ENCODE data around the gene CSMD2.
"Not testable (repeated sequence)": the region's sequence is repeated elsewhere in the genome, so short reads cannot be mapped to it uniquely, and the experiment has no call there.

CSMD2 gene

DNA sequence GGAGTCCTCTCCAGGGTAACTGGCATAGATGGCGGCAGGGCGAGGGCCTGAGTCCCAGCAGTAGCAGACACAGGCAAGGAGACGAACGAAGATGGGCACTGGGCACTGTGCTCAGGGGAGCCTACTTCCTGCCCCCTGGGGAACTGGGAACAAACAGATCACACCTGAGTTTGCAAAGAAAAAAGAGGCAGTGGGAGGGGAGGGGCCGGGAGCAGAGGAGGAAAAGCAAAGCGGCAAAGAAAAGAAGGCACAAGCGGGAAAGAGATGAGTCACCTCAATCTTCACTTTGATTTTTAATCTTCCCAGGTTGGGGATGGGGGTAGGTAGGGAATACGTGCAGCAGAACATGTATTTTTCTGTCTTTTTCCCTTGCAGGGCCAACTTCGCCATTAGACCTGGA lies 648.6 kb downstream of the CSMD2 start:
- DNase-seq, result no peak

DNA sequence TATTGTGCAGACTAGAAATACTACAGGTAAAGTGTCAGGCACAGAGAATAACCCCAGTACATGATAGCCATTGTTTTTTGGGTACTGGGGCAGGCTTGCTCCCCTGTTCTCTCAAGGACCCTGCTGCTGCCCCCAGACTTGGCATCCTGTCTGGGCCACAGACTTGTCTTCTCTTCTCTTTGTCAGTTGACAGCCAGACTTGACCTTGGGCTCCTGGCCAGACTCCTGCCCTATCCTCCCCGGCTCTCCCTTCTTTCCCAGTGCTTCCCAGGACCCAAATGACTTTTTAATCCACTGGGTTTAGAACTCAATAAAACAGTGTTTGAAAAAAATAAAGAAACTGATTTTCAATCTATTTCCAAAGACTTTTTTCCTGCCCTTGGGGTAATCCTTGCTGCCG lies 649.4 kb downstream of the CSMD2 start:
- DNase-seq, result no peak

DNA sequence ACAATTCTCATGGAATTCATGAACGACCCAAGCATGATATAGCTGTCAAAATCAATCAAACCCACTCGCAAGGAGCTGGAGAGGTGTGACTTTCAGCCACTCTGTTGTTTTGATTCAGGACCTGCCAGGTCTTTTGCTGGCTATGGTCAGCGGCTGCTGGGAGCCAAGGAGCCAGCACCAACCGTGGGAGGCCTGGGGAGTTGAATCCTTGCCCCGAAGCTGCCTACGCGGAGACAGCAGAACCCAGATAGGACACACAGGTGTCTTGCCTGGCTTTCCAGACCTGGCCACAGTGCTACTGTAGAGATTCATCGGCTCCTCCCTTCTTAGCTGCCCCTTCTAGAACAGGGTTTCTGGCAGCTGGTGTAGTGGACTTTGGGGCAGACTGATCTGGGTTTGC lies 649.9 kb downstream of the CSMD2 start:
- no peak for DNase-seq

DNA sequence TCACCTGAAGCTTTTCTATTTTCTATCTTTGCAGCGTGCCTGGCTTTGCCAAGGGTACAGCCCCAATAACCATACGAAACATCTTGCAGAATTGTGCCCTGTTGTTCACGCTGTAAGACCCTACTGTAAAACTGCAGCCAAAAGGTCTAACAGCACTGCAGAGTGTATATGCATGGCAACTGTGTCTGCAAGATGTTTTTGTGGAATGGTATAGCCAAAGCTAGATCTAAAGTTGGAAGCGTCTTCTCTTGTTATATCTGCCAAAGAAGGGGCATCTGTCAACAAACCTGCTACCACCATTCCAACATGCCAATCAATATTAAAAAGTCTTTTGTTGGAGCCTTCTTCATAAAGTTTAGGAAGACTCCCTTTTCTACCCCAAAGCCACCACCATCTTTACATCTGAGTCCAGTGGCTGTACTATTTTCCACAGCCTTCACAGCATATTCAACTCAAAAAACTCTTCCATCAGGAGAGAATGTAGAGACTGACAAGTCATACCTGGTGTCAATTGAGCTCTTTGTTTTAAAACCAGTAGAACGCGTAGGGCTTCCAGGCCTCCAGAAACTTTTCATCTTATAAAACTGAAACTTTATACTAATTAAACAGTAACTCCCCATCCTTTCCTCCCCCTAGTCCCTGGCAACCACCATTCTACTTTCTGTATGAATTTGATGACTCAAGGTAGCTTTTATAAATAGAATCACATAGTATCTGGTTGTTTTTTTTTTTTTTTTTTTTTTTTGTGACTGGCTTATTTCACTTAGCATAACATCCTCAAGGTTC lies 652.6 kb downstream of the CSMD2 start:
- DNase-seq, result no peak

DNA sequence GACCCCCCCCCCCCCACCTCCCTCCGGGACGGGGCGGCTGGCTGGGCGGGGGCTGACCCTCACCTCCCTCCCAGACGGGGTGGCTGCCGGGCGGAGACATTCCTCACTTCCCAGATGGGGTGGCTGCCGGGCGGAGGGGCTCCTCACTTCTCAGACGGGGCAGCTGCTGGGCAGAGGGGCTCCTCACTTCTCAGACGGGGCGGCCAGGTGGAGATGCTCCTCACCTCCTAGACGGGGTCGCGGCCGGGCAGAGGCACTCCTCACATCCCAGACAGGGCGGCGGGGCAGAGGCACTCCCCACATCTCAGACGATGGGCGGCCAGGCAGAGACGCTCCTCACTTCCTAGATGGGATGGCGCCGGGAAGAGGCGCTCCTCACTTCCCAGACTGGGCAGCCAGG lies 655.8 kb downstream of the CSMD2 start:
- DNase-seq, result not testable (repeated sequence)

DNA sequence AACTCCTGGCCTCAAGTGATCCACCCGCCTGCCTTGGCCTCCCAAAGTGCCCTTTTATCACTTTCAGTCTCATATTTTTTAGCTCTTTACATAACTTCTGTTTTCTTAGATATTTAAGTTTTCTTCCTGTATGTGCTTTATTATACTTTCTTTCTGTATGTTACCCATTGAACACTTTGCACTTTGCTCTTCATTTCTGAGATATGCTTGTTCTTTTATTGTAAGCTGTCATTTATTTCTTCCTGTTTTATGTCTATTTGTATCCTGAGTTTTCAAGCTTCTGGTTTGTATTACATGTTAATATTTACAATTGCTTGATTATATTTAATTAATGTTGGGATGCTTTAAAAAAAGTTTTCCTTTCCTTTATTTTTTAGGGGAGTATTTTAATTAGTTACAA lies 656.9 kb downstream of the CSMD2 start:
- DNase-seq, result no peak

DNA sequence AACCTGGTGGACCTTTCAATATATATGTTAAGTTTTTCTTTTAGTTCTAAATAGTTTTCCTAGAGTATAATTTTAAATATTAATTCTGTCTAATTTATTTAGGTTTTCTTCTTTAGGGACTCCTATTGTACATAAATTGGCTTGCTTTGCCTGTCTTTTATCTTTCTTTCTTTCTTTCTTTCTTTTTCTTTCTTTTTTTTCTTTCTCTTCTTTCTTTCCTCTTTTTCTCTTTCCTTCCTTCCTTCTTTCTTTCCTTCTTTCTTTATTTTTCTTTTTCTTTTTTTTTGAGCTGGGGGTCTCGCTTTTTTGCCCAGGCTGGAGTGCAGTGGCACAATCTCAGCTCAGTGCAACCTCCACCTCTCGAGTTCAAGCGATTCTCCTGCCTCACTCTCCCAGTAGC lies 657.4 kb downstream of the CSMD2 start:
- no peak for DNase-seq

DNA sequence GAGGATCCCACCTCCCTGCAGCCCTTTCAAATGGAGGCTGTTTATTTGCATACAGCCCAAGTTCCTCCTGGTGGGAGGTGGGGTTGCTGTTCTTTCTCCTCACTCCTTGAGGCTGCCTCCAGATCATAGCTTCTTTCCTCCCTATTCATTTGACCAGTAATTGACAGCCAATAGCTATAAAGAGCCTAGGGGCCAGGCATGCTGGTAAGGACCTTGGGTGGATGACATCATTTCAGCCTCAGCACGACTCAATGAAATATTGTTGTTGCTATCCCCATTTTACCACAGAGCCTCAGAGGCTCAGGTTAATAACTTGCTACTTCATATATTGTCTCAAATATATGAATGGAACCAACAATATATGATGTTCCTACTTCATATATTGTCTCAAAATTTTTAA lies 661.5 kb downstream of the CSMD2 start:
- no peak for DNase-seq

DNA sequence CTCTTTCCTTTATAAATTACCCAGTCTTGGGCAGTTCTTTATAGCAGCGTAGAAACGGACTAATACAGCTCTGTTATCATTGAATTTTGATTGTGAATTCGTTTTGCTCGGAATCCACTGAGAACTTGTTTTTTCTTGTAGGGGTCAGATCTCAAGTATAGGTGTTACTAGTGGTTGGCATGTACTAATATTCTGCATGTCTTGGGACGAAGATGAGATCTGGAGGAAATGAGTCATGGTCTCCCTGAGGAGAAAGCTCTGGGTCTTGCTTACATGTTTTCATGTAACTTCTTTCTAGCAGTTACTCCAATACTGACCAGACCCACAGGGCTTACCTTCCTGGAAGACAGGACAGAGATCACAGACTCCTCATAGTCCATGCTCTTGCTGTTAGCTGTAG lies 662.3 kb downstream of the CSMD2 start:
- no peak for DNase-seq

DNA sequence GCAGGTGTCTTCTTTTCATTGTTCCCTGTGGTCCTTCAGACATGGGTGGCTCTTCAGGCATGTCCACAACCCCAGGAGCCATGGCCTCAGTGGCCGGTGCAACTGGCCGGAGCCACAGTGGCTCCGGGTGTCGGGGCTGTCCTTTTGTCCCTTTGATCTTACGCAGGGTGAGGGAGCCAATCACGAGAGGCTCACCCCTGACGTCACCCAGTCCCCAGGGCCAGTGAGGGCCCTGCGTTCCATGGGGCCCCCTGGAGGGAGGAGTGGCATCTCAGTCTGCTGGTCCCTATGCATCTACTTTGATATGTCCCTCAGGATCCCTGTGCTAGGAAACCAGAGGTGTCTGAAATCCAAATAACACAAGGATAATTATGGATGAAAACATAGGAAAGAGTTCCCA lies 663.3 kb downstream of the CSMD2 start:
- no peak for DNase-seq

DNA sequence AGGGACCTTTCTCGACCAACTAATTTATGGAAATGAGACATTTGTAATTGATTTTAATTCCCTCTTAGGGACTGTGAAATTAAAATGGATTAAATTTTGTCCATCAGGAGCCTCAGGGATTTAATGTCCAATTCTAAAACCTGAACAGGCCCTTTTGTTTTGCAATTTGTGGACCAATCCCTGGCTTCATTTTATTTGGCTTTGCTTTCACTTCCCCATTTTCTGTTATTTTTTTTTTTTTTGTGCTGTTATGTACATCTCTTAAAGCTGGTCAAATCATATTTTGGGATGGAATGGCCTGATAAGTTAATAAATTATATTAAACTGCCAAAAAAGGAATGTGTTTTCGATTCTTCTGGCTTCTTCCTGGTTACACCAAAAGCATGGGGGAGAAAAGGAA lies 663.7 kb downstream of the CSMD2 start:
- DNase-seq, result no peak

DNA sequence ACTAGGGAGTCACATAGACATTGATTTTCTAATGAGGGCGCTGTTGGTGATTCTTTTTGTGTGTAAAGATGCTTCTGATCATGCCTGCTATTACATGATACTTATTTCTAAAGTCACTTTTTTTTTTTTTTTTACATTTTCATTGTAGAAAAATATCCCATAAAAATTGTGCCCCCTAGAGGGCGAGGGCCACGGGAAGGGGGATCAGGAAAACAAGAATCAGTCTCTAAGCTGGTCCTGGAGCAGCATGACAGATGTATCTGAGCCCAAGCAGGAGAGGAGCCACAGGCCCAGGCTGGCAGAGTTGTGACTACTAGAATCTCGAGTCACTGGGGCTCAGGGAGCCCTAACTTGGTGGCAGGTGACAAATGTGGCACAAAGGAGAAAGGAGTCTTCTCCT lies 664.5 kb downstream of the CSMD2 start:
- DNase-seq, result no peak

DNA sequence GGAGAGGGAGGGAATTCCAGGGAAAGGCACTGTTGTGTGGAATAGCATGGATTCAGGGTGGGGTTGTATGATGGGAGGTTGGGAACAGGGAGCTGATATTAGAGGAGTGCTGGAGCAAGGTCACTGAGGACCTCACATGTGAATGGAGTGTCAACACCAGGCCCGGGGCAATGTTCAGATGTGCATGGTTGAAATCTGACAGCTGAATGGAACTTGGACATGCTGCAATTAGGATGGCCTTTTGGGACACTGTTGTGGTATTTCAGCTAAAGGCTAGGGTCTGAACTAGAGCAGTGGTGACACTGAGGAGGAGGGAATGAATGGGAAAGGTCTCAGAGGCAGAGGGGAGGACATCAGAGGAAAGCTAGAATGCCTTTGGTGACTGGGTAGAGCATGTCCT lies 667.6 kb downstream of the CSMD2 start:
- no peak for DNase-seq

DNA sequence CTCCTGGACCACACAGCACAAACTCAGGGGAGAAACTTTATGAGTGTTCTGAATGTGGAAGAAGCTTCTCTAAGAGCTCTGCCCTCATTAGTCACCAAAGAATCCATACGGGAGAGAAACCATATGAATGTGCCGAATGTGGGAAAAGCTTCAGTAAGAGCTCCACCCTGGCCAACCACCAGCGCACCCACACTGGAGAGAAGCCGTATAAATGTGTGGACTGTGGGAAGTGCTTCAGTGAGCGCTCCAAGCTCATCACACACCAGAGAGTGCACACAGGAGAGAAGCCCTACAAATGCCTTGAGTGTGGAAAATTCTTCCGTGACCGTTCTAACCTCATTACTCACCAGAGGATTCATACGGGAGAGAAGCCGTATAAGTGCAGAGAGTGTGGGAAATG lies 670.1 kb downstream of the CSMD2 start:
- DNase-seq, result no peak

DNA sequence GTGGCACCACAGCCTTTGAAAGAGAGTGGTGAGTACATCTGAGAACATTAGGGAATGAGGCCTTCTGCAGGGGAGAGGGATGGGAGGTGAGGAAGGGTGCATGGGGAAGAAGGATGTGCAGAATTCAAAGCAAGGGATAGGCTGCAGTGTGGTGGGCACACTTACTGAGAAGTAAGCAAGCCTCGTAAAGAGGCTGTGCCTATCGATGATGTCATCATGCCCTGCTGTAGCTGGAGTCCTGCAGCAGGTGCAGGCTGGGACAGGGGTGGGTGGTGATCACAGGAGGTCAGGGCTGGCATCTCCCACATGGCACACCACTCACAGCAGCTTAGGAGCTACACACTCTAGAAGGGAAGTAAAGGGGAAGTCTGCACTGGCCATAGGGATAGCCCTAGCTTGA lies 676.4 kb downstream of the CSMD2 start:
- no peak for DNase-seq

DNA sequence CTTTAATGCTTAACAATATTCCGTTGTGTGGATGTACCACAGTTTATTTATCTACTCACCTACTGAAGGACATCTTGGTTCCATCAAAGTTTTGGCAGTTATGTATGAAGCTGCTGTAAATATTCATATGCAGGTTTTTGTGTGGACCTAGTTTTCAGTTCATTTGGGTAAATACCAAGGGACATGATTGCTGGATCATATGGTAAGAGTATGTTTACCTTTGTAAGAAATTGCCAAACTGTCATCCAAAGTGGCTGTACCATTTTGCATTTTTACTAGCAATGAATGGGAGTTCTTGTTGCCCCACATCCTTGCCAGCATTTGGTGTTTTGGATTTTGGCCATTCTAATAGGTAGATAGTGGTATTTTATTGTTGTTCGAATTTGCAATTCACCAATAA lies 682.6 kb downstream of the CSMD2 start:
- DNase-seq, result no peak

DNA sequence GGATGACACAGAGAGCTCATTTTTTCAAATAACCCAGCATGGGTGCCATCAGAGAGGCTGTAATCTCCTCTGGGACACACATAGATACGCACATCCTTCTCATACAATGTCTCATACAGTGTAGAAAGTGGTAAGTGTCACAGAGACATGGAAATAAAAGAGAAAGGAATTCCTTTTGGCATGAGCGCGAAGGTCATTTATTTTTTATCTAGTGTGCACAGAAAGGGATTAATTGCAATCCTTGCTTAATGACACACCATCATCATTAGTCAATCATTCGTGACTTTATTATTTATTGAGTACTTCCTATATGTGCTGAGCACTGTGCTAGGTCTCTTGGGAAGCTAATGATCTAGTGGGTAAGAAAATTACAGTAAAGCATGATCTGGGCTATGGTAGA lies 687.6 kb downstream of the CSMD2 start:
- no peak for DNase-seq

DNA sequence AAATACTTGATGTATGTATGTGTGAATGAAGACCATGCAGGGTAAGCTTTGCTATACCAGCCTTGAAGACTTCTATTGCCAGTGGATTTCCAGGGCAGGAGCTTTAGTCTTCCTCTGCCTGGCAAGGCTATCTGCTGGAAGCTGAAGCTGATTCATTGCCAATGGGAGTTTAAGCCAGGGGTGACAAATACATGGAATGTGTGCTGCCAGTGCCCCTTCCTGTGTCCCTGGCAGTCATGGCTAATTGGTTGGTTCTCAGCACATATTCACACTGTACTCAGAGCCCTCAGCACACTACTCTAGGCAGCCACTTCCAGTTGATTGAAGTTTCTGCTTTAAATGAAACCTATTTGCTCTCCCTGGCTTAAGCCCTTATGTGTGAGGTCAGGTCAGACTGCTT lies 691.1 kb downstream of the CSMD2 start:
- no peak for DNase-seq

DNA sequence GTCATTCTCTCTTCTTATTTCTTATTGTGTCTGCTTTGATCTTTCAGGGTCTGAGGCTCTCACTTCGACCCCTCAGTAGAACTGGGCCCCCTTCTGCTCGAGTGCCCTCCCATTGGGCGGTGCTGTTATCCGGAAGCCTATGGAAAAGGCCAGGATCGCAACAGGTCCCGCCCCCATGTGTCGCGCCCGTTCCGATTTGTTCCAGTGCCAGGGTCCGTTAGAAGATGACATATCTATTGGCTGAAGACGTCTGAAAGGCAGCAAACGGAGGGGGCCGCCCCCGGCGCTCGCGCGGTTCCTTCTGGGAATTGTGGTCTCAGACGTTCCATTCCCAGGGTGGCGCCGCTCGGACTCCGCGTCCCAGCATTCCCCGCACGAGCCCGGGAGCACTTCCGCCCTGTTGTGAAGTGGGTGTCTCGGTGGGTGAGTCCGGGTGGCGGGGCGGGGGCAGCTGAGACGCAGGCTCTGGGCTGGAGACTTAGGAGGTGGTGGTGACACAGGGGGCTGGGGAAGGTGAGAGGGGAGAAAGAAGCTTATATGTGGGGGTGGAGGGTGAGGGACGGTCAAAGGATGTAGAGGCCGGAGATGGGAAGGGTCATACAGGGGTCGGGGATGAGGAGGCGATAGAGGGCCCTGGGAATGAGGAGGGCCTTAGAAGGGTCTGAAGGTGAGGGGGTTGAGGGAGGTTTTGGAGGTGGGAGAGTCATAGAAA lies 692.6 kb downstream of the CSMD2 start, which contains the start of gene ZSCAN20:
TSS of gene ZSCAN20 (plus strand) at position 377 of the 712 bp plus-strand sequence. CDS start 6,644 bp downstream, outside the sequence.
- DNase-seq, result peak; percentile 100

DNA sequence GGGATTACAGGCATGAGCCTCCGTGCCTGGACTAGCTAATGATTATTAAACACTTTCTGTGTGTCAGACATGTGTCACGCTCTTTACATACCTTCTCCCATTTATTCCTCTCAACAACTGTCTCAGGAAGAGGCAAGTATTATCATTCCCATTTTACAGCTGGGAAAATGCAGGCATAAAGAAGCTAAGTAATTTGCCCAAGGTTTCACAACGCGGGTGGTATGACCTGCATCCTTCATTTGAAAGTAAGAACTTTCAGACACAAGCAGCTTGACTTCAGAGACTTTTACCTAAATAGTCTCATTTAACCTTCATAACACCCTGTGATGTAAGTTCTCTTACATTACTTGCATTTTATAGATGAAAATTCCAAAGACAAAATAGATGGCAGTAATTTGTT lies 693.6 kb downstream of the CSMD2 start:
- no peak for DNase-seq

DNA sequence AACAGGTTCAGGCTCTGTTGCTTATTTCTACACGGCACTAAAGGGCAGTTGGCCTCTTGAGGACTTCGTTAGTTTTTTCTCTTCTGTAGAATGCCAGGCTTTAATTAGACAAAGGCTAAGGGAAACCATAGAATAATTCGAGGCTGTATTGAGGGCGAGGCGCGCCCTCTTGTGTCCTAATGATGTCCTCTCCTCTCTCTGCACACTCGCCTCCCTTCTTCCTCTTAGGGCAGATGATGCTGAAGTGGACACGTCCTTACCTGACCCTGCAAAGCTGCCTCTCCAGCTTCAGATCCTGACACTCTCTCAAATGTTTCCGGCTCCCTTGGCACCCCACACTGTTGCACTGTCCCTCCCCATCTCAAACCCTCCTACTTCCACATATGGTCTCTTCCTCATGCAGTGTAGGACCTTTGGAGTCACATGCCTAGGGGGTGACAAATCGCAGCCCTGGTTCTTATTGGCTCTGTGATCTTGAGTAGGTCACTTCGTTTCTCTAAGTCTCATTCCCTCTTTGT lies 694.5 kb downstream of the CSMD2 start:
- peak; percentile 97 for DNase-seq

DNA sequence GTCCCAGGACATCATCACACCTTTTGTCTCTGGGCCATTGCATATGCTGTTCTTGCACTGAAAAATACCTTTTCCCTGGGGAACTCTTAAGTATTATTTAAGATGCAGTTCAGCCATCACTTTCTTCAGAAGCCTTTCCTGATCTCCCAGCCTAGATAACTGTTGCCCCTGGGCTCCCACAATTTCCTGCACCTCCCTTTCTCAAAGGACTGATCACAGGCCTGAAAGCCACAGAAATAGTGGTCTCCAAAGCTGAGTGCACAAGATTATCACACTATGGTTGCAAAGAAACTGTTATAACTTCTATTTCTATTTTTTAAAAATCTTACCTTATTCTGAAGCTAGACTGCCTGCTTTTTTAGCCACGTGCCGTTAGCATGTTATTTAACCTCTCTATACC lies 695.3 kb downstream of the CSMD2 start:
- DNase-seq, result no peak

DNA sequence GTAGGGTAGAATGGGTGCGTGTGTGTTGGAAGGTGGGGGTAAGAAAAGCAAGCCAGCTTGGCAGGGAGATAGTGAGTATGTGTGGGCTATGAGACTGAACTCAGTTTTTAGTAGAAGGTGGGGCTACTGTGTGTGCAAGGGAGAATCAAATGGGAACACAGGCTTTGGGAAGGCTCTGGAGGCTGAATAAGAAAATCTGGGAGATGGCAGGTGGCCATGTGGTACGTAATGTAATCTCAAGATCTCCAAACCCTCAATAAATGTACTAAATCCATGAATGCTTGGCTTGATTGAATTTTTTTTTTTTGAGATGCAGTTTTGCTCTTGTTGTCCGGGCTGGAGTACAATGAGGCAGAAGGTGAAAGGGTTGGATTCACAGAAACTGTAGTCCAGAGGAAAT lies 696.1 kb downstream of the CSMD2 start:
- no peak for DNase-seq

DNA sequence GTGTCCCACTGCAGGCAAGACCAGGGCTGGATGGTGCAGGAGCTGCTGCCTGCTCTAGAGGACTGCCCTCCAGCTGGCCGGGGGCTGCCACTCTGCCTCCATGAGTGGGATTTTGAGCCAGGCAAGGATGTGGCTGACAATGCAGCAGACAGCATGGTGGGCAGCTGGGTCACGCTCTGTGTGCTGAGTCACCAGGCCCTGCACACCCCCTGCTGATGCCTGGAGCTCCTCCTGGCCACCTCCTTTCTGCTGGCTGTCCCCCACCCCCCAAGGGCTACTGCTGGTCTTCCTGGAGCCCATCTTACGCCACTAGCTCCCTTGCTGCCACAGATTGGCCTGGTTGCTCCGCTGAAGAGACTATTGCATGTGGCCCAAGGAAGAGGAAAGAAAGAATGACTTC lies 696.5 kb downstream of the CSMD2 start:
- DNase-seq, result no peak
